GM10248 (cell line): ENCODE data around the gene S1PR4.
"Not testable (repeated sequence)": the region's sequence is repeated elsewhere in the genome, so short reads cannot be mapped to it uniquely, and the experiment has no call there.

ENCODE experiments used
- CTCF ChIA-PET: fragments of 300-600 bp; sonication (Branson Sonifier 250); formaldehyde crosslinking; extraction: SDS; loops from one replicate; lab custom pipeline; 2021; ENCODE audit warnings: antibody characterized with exemption; lab: Yijun Ruan, JAX
- POLR2A ChIA-PET: fragments of 350-650 bp; sonication (Branson Sonifier 250); formaldehyde crosslinking; extraction: SDS; loops from one replicate; lab custom pipeline; 2020; ENCODE audit warnings: antibody characterized with exemption; lab: Yijun Ruan, JAX
- DNase-seq: peaks from one replicate; pipeline ENCODE4 v3.0.0; 2012; ENCODE audit errors: extremely low spot score
- CTCF ChIP-seq: IDR thresholded peaks from 2 replicates; pipeline ENCODE4 v1.5.1; 2012; ENCODE audit warnings: mild to moderate bottlenecking, low read depth; ENCODE audit errors: extremely low read depth, missing control alignments, control extremely low read depth

The S1PR4 gene

GRCh38 chr19:3162418-3163229, 15.9 kb upstream of the S1PR4 start:
- no peak for TF ChIP-seq CTCF
- ChIA-PET POLR2A (no interaction called here), CTCF (interaction anchor here (0.6 to 3.6 kb wide), 19 partner anchors 9 to 275 kb away, joined by 3 to 16 read pairs (median 6); no protein-coding TSS in a partner anchor)
- DNase-seq: no peak

GRCh38 chr19:3163230-3163886, 15.2 kb upstream of the S1PR4 start:
- peak; percentile 90 for DNase-seq
- CTCF ChIA-PET: interaction anchor here (0.7 to 2.3 kb wide), 17 partner anchors 11 to 276 kb away, joined by 3 to 8 read pairs (median 4); no protein-coding TSS in a partner anchor
- POLR2A ChIA-PET: no interaction called here
- peak; percentile 93 for TF ChIP-seq CTCF

- no peak for TF ChIP-seq CTCF
- CTCF ChIA-PET: interaction anchor here (0.7 to 2.3 kb wide), 17 partner anchors 12 to 276 kb away, joined by 3 to 8 read pairs (median 4); no protein-coding TSS in a partner anchor
- POLR2A ChIA-PET: no interaction called here
- DNase-seq: no peak
These were observed 14.6 kb upstream of the S1PR4 start for GRCh38 chr19:3163943-3164342.

GRCh38 chr19:3167533-3168272, 10.9 kb upstream of the S1PR4 start:
- no peak for TF ChIP-seq CTCF
- ChIA-PET CTCF (interaction anchor here (1.6 kb wide), 1 partner anchor 43 kb away, joined by 3 read pairs; no protein-coding TSS in a partner anchor), POLR2A (interaction anchor here (0.7 kb wide), 1 partner anchor 121 kb away, joined by 3 read pairs; no protein-coding TSS in a partner anchor)
- DNase-seq: no peak

GRCh38 chr19:3171894-3172672, 6.5 kb upstream of the S1PR4 start:
- no peak for DNase-seq
- no peak for TF ChIP-seq CTCF
- POLR2A ChIA-PET: no interaction called here
- CTCF ChIA-PET: interaction anchor here (1.0 to 1.8 kb wide), 2 partner anchors 12 to 46 kb away, joined by 3 to 4 read pairs; no protein-coding TSS in a partner anchor

GRCh38 chr19:3172673-3173000, 5.9 kb upstream of the S1PR4 start:
- CTCF ChIA-PET, DNase-seq, POLR2A ChIA-PET: not testable (repeated sequence)
